ENCODE data around the gene FAM83G. TPM values are rescaled to one million over a fixed set of nuclear protein-coding genes. Genes with fewer than 3 reads are reported as not detected.

The FAM83G gene
- total RNA-seq, 3 donors from 2014 or later = 27.0 to 31.9 (median 31.9) TPM

DNA sequence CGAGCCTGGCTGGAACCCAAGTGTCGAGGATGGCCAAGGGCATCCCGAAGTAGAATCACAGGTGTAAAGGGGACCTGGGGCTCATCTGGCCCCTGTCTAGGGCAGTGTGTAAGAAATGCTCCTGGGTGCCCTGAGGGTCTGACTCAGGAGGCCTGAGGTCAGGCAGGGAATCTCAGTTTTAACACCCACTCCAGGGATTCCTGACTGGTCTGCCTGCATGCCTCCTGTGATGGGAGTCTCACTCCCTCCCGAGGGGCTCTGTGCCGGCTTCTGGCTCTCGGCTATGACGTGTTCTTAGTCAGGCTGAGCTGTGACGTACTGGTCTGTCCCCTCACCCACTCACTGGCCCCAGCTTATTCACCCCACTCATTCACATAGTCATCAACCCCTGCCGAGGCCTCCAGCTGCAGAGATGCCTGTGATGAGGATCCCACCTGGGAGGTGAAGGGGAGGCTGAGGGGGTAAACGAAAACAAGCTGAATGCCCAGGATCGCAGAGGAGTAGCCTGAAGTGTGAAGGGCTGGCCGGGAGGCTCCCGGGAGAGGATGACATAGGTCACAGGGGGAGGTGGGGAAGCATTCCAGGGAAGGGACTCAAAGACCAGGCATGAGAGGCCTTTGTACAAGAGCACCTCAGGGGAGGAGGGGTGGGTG is 23.8 kb downstream of the FAM83G start:
- DNase-seq = no peak
- peaks cover 10% of the 10 kb centered on the region for H3K36me3 Mint-ChIP-seq (ENCODE audit: insufficient read depth)
- H3K9me3 Mint-ChIP-seq = no peaks in the 10 kb centered on the region
- H3K27me3 Mint-ChIP-seq (ENCODE audit: low read depth) = no peaks in the 10 kb centered on the region
- no peak for ATAC-seq
- no peaks in the 10 kb centered on the region for H3K4me1 Mint-ChIP-seq (ENCODE audit: low read depth)
- no peak overlapping the region for H3K4me3 Mint-ChIP-seq

DNA sequence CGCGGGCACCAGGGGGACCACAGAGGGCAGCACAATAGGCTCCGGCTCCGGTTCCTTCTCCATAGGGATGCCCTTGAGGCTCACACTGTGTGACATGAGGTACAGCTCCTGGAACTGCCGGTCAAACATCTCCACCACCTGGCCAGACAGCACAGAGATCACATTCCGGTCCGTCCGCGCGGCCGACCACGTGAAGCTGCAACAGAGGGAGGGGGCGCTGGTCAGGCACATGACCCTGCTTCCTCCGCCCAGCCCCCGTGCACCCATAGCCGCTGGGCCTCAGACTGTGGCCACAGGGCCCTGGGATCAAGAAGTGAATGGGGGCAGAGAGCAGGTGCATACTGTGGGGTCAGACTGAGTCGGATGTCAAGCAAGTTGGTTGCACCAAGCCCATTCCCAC is 25.9 kb downstream of the FAM83G start:
- DNase-seq (no peak), ATAC-seq (no peak)
- Mint-ChIP-seq H3K4me1 (ENCODE audit: low read depth) (peaks cover 5% of the 10 kb centered on the region), H3K9me3 (no peaks in the 10 kb centered on the region), H3K36me3 (ENCODE audit: insufficient read depth) (peaks cover 10% of the 10 kb centered on the region), H3K4me3 (no peak overlapping the region), H3K27me3 (ENCODE audit: low read depth) (no peaks in the 10 kb centered on the region)

DNA sequence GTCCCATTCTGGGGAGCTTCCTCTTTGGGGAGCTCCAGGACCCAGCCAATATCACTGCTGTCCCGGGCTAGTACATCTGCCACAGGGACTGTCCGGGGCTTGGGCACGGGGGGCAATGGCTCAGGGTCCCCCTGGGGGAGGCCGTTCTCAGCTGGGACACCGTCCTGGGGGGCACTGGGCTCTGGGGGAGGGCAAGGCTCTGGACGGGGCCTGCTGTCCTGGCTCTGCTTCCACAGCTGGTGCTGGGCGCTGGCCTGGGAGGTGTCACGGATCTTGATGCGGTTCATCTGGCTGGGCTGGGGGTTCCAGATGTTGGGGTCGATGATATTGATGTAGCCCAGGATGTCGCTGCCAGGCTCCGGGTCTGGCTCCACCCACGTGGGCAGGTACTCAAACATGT is 26.5 kb downstream of the FAM83G start:
- Mint-ChIP-seq H3K9me3 (no peaks in the 10 kb centered on the region), H3K36me3 (ENCODE audit: insufficient read depth) (peaks cover 10% of the 10 kb centered on the region), H3K27me3 (ENCODE audit: low read depth) (no peaks in the 10 kb centered on the region), H3K4me3 (no peak overlapping the region), H3K4me1 (ENCODE audit: low read depth) (peaks cover 5% of the 10 kb centered on the region)
- no peak for DNase-seq
- ATAC-seq = no peak

DNA sequence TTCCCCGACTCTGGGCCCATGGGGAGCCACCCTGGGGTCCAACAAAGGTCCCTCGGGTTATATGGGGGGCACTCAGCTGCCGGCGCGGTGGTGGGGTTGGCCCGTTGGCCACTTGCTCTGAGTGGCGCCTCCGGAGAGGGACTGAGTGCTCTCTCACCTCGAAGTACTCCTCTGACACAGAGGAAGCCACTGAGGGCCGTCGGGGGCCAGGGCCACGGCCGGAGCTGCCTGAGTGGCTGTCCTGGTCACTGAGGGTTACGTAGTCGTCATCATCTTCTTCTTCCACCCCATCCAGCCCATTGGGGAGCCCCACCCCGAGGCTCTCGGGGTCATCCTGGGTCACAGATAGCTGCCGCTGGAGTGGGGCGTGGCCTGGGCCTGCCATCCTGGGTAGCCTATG is 26.9 kb downstream of the FAM83G start:
- Mint-ChIP-seq H3K4me3 (no peak overlapping the region), H3K4me1 (ENCODE audit: low read depth) (peaks cover 5% of the 10 kb centered on the region)

DNA sequence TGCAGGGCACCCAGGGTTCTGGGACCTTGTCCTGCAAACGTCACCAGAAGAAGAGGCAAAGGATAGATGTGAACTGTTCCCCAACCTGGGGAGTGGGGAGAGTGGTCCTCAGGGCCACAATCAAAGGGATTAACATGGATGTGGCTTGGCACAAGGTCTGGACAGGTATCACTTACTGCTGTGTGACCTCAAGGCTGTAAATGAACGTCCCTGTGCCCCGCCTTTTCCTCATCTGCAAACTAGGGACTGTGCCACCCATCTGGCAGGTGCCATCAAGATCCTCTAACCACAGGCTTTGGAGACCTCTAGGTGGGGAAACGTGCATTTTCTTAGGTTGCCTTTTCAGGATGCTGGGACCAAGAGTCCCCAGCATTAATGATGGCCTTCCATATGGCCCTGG is 27.5 kb downstream of the FAM83G start:
- Mint-ChIP-seq H3K4me3 (no peak overlapping the region), H3K9me3 (no peaks in the 10 kb centered on the region), H3K4me1 (ENCODE audit: low read depth) (peaks cover 5% of the 10 kb centered on the region), H3K36me3 (ENCODE audit: insufficient read depth) (peaks cover 10% of the 10 kb centered on the region), H3K27me3 (ENCODE audit: low read depth) (no peaks in the 10 kb centered on the region)
- DNase-seq = no peak
- no peak for ATAC-seq

More for the DNA sequence above, 26.9 kb downstream of the FAM83G start:
- ATAC-seq (no peak), DNase-seq (no peak)
- Mint-ChIP-seq H3K9me3 (no peaks in the 10 kb centered on the region), H3K36me3 (ENCODE audit: insufficient read depth) (peaks cover 10% of the 10 kb centered on the region), H3K27me3 (ENCODE audit: low read depth) (no peaks in the 10 kb centered on the region)

DNA sequence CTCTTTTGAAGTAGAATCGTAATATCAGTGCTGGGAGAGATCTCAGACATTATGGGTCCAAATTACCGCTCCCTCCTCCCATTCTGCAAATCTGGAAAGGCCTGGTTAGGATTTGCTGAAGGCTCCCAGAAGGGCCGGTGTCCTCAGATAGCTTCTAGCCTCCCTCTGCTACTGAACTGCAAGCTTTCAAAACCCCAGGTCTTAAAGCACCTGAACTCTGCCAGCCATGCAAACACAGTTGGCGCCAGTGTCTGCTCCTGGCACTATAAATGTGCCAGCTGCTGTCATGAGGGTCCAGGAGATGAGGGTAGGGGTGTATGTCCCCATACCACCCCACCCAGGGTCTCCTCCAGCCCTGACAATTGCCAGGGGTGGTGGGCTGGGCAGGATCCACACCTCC is 28.4 kb downstream of the FAM83G start:
- Mint-ChIP-seq H3K4me1 (ENCODE audit: low read depth) (peaks cover 5% of the 10 kb centered on the region), H3K27me3 (ENCODE audit: low read depth) (no peaks in the 10 kb centered on the region), H3K36me3 (ENCODE audit: insufficient read depth) (peaks cover 10% of the 10 kb centered on the region), H3K4me3 (no peak overlapping the region), H3K9me3 (no peaks in the 10 kb centered on the region)
- DNase-seq = no peak
- no peak for ATAC-seq

DNA sequence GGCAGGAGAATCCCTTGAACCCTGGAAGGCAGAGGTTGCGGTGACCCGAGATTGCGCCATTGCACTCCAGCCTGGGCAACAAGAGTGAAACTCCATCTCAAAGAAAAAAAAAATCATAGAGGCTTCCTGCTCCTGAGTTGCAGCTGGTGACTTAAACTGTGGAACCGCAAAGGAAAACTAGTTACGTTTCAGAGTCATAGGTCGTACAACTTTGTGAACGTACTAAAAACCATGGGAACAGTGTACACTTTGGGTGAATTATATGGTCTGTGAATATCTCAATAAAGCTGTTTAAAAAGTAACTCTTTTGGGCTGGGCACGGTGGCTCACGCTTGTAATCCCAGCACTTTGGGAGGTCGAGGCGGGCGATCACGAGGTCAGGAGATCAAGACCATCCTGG is 29.0 kb downstream of the FAM83G start:
- no peaks in the 10 kb centered on the region for H3K9me3 Mint-ChIP-seq
- H3K4me1 Mint-ChIP-seq (ENCODE audit: low read depth) = peaks cover 5% of the 10 kb centered on the region
- DNase-seq (no peak), ATAC-seq (no peak)
- no peak overlapping the region for H3K4me3 Mint-ChIP-seq
- no peaks in the 10 kb centered on the region for H3K27me3 Mint-ChIP-seq (ENCODE audit: low read depth)
- peaks cover 10% of the 10 kb centered on the region for H3K36me3 Mint-ChIP-seq (ENCODE audit: insufficient read depth)

DNA sequence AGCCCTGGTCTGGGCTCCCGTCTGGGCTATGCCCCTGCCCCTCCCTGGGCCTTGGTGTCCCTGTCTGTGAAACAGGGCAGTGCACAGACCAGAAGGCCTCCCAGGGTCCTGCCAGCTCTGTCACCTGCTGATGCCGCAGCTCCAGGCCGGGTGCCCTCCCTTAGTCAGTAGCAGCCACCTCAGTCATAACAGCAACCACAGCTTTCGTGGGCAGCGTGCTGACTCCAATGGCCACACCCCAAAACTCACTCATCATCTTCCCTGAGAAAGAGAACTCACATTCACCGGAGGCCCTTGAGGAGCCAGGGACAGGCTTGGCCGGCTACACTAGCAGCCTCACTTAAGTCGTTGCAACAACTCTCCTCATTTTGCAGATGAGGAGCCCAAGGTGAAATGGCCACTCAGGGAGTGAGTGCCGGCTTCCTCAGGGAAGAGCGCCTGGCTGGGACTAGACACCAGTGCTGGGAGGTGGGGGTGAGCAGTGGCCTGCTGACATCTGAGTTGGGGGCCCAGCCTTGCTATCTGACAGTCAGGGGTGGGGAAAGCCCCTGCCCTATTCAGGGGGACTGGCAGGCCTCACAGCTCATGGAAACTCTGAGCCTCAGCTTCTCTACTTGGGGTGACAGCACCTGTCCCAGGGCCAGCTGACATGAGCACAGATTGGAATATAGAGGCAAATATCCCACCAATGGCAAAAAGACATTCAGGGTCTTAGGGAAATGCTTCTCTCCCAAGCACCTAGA is 30.0 kb downstream of the FAM83G start:
- Mint-ChIP-seq H3K4me3 (no peak overlapping the region), H3K27me3 (ENCODE audit: low read depth) (no peaks in the 10 kb centered on the region), H3K9me3 (no peaks in the 10 kb centered on the region), H3K4me1 (ENCODE audit: low read depth) (peaks cover 6% of the 10 kb centered on the region), H3K36me3 (ENCODE audit: insufficient read depth) (peaks cover 11% of the 10 kb centered on the region)
- DNase-seq = no peak
- peak; percentile 55 to 62 for ATAC-seq

DNA sequence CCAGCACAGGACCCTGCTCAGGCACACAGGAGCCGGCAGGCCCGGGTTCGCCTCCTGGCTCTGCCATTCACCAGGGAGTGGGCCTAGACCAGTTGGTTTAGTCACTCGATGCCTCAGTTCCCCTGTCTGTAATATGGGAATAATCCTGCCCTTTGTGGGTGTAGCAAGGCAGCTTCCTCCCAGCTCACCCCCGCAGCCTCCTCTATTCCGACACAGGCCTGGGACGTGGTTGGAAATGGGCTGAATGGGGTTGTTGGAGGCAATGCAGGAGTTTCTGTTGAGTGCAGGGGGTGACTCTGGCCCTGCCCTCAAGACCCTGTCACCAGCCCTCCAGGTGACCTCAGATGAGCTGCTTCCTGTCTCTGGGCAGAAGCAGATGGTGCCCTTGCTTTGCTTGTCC is 32.8 kb downstream of the FAM83G start:
- H3K9me3 Mint-ChIP-seq = no peaks in the 10 kb centered on the region
- peaks cover 6% of the 10 kb centered on the region for H3K4me1 Mint-ChIP-seq (ENCODE audit: low read depth)
- no peaks in the 10 kb centered on the region for H3K27me3 Mint-ChIP-seq (ENCODE audit: low read depth)
- no peak overlapping the region for H3K4me3 Mint-ChIP-seq
- ATAC-seq (no peak), DNase-seq (no peak)
- peaks cover 1% of the 10 kb centered on the region for H3K36me3 Mint-ChIP-seq (ENCODE audit: insufficient read depth)

DNA sequence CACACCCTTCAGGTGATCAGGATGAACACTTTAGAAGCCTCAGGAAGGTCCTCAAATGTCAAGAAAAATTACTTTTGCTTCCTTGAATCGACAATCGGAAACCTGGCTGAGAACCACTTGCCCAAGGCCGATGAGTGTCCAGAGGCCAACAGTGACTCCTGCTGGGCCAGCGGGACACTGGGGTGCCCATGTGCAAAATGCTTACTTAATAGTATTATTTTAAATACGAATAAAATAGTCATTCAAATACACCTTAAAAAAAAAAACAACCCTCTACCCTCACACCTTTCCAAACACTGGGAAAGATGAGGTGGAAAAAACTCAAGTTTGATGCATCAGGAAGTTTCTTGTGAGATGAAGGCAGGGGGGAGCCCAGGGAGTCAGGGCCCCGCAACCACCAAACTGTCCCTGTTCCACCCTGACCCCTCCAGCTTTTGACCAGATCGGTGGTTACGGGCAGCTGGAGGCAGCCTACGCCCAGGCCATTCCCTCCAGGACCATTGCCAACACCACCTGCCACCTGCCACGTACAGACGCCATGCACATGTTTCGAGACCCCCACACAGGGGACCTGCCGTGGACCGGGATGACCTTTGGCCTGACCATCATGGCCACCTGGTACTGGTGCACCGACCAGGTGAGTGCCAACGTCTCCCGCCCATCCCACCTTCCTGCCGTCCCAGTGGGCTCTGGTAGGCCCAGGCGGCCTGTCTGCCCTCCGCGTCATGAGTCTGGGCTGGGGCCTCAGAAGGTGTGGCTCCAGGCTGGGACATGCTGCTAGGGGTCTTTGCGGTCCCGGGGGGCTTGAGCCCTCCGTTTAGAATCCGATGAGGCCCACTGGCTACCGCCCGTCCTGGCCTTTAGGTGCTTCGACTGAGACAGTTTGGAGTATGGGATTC is 33.7 kb downstream of the FAM83G start:
- ATAC-seq = no peak
- H3K4me3 Mint-ChIP-seq = no peak overlapping the region

DNA sequence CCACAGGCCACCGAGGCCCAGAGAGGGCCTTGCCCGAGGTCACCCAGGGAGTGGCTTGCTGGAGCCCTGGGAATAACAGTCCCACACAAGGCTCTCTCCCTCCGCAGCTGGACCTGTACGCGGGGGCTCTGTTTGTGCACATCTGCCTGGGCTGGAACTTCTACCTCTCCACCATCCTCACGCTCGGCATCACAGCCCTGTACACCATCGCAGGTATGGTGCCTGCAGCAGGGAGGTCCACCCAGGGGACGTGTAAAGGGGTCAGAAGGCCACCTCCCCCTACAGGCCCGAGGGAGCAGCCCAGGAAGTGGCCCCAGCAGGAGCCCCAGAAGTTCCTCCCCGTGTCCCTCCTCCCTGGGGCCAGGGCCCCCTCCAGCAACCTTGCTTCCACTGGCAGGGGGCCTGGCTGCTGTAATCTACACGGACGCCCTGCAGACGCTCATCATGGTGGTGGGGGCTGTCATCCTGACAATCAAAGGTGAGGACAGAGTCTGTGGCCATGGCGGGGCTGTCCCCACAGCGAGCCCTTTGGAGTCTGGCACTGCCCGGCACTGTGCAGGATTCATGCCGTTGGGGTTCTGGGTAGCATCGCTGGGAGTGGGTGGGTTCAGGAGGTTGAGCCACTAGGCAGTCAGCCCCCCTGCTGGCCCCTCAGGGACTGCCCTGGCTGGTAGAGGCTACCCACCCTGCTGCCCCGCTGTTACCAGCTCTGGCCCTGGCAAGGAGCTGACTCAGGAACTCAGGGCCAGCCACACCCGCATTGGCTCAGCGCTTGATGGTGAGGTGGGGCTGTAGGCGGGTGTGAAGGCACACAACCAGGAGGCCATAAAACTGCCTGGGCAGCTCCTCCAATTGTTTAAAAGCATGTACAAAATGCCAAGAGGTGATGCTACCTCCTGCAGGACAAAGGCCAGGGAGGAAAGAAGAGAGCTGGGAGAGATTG is 35.3 kb downstream of the FAM83G start:
- no peak overlapping the region for H3K4me3 Mint-ChIP-seq
- no peaks in the 10 kb centered on the region for H3K27me3 Mint-ChIP-seq (ENCODE audit: low read depth)
- H3K4me1 Mint-ChIP-seq (ENCODE audit: low read depth) = peaks cover 1% of the 10 kb centered on the region
- DNase-seq (no peak), ATAC-seq (peak in 1 of 2 donors; percentile 39)
- no peaks in the 10 kb centered on the region for H3K9me3 Mint-ChIP-seq
- peaks cover 1% of the 10 kb centered on the region for H3K36me3 Mint-ChIP-seq (ENCODE audit: insufficient read depth)

More for the DNA sequence above, 33.7 kb downstream of the FAM83G start:
- no peak for DNase-seq
- H3K9me3 Mint-ChIP-seq = no peaks in the 10 kb centered on the region
- peaks cover 6% of the 10 kb centered on the region for H3K4me1 Mint-ChIP-seq (ENCODE audit: low read depth)
- H3K36me3 Mint-ChIP-seq (ENCODE audit: insufficient read depth) = peaks cover 1% of the 10 kb centered on the region
- no peaks in the 10 kb centered on the region for H3K27me3 Mint-ChIP-seq (ENCODE audit: low read depth)

DNA sequence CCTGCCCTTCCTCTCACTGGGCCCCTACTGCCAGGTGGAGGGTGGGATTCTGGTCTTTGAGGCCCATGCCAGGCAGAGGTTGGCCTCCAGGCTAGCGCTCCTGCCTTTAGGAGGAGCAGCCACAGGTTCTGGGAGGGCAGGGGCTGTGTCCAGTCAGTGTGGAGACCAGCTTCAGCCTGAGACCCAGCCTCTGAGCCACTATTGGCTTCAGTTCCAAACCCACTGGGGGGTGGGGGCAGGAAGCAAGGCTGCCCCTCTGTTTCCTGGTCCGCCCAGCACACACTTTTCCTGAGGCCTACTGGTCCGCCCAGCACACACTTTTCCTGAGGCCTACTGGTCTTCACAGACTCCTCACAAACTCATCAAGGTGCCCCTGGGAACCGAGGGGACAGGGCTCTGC is 36.2 kb downstream of the FAM83G start:
- Mint-ChIP-seq H3K36me3 (ENCODE audit: insufficient read depth) (peaks cover 1% of the 10 kb centered on the region), H3K27me3 (ENCODE audit: low read depth) (no peaks in the 10 kb centered on the region), H3K4me1 (ENCODE audit: low read depth) (peaks cover 1% of the 10 kb centered on the region), H3K9me3 (no peaks in the 10 kb centered on the region), H3K4me3 (no peak overlapping the region)
- ATAC-seq = no peak
- DNase-seq = no peak

DNA sequence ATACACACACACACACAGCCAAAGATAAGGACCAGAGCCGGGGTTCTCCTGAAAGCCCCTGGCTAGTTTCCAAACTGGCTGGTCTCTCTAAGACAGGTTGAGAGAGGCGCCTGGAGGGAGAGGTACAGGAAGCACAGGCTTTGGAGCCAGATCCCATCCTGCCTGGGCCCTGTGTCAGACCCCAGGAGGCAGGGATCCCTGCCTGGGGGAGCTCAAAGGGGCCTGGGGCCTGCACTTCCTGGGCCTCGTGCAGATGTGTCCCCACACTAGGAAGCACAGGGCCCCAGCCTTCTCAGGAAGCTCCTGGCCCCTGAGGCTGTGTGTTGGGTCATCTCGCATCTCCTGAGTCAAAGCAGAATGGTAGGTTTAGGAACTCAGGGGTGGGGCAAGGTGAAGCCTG is 36.6 kb downstream of the FAM83G start:
- DNase-seq (no peak), ATAC-seq (no peak)
- Mint-ChIP-seq H3K36me3 (ENCODE audit: insufficient read depth) (peaks cover 1% of the 10 kb centered on the region), H3K27me3 (ENCODE audit: low read depth) (no peaks in the 10 kb centered on the region), H3K9me3 (no peaks in the 10 kb centered on the region), H3K4me3 (no peak overlapping the region), H3K4me1 (ENCODE audit: low read depth) (peaks cover 1% of the 10 kb centered on the region)
